B cell (primary cell): ENCODE results near the gene SPRR2A. TPM values are rescaled to one million over a fixed set of nuclear protein-coding genes. Genes with fewer than 3 reads are reported as not detected.

Experiments
- ATAC-seq: fragments of 200-7000 bp; cut with Tn5 transposase; one replicate; pipeline ENCODE4 v1.10.0; 2021; ENCODE audit warnings: low read depth, mild to moderate bottlenecking, moderate number of reproducible peaks, moderate library complexity
- CTCF ChIA-PET: fragments of 350-600 bp; sonication (Branson Sonifier 250); formaldehyde crosslinking; loops from one replicate; lab custom pipeline; 2021; ENCODE audit warnings: antibody characterized with exemption, inconsistent platforms; lab: Charles Lee
- POLR2A ChIA-PET: fragments of 350-600 bp; sonication (Branson Sonifier 250); formaldehyde crosslinking; loops from one replicate; lab custom pipeline; 2021; ENCODE audit warnings: antibody characterized with exemption; lab: Charles Lee
- DNase-seq: peaks from one replicate; pipeline ENCODE4 v3.0.0; 2013
- H2AFZ ChIP-seq: 2 replicates; pipeline ENCODE4 v1.6.1; 2012; ENCODE audit warnings: mild to moderate bottlenecking, low read depth, low read length; ENCODE audit not compliant: insufficient read depth, poor library complexity, severe bottlenecking
- H3K27ac ChIP-seq, 2 donors: 1 replicate in 1 of 2; 2 replicates in 1 of 2; pipeline ENCODE4 v1.5.1; 2012 to 2013; ENCODE audit warnings: low read length in 2 of 2, mild to moderate bottlenecking in 2 of 2, moderate library complexity in 1 of 2
- H3K27me3 ChIP-seq, 4 experiments: fragments of 200-600 bp in 1 of 4; sonication (generic) in 1 of 4; replicated peaks in 1 of 4; 1 replicate in 2 of 4; 2 replicates in 2 of 4; pipeline versions ENCODE4 v1.6.1 to v1.7.0; 2013 to 2016; ENCODE audit warnings: low read length in 3 of 4, mild to moderate bottlenecking in 2 of 4, mixed read lengths in 1 of 4, moderate library complexity in 1 of 4; ENCODE audit not compliant: insufficient read depth in 4 of 4, control insufficient read depth in 3 of 4; ENCODE audit errors: control extremely low read depth in 1 of 4
- H3K36me3 ChIP-seq, 2 experiments: replicated peaks in 1 of 2; 1 replicate in 1 of 2; 2 replicates in 1 of 2; pipeline versions ENCODE4 v1.6.1 to v1.7.1; 2013; ENCODE audit warnings: low read length in 1 of 2; ENCODE audit not compliant: insufficient read depth in 2 of 2, control insufficient read depth in 1 of 2; ENCODE audit errors: control extremely low read depth in 1 of 2, extremely low read depth in 1 of 2
- H3K4me1 ChIP-seq, 2 donors: fragments of 200-600 bp in 1 of 2; sonication (generic) in 1 of 2; 1 replicate in 1 of 2; 2 replicates in 1 of 2; pipeline versions ENCODE4 v1.5.1 to v1.6.1; 2013 to 2017; ENCODE audit warnings: low read length in 2 of 2; ENCODE audit not compliant: control insufficient read depth in 2 of 2, insufficient read depth in 2 of 2
- H3K4me2 ChIP-seq: replicated peaks from 2 replicates; pipeline ENCODE3; 2012; ENCODE audit warnings: mild to moderate bottlenecking, low read depth, low read length; ENCODE audit not compliant: poor library complexity, severe bottlenecking
- H3K4me3 ChIP-seq, 5 experiments: fragments of 200-600 bp in 1 of 5; sonication (generic) in 1 of 5; 1 replicate in 3 of 5; 2 replicates in 2 of 5; pipeline versions ENCODE4 v1.5.1 to v1.7.0; 2011 to 2016; ENCODE audit warnings: low read length in 4 of 5, mild to moderate bottlenecking in 4 of 5, low read depth in 2 of 5, control low read depth in 1 of 5, moderate library complexity in 1 of 5; ENCODE audit not compliant: insufficient read depth in 1 of 5; ENCODE audit errors: control extremely low read depth in 1 of 5, extremely low read depth in 1 of 5
- H3K79me2 ChIP-seq: fragments of 200-600 bp; sonication (generic); one replicate; pipeline ENCODE4 v1.6.0; 2016; ENCODE audit warnings: low read length; ENCODE audit not compliant: control insufficient read depth, insufficient read depth
- H3K9ac ChIP-seq: fragments of 200-600 bp; sonication (generic); 2 replicates; pipeline ENCODE4 v1.6.1; 2017; ENCODE audit warnings: mild to moderate bottlenecking, low read length, moderate library complexity
- H3K9me3 ChIP-seq, 3 donors: one replicate each; pipeline versions ENCODE4 v1.6.1 to v1.7.1; 2013; ENCODE audit warnings: low read length in 2 of 3; ENCODE audit not compliant: control insufficient read depth in 2 of 3, insufficient read depth in 1 of 3; ENCODE audit errors: control extremely low read depth in 1 of 3
- H4K20me1 ChIP-seq: 2 replicates; pipeline ENCODE4 v1.6.0; 2012; ENCODE audit warnings: mild to moderate bottlenecking, low read length; ENCODE audit not compliant: insufficient read depth, control insufficient read depth, poor library complexity, severe bottlenecking
- H3K27ac Mint-ChIP-seq: one replicate; pipeline ENCODE4 v1.8.0; 2021; ENCODE audit warnings: mixed read lengths
- H3K27me3 Mint-ChIP-seq: one replicate; pipeline ENCODE4 v1.8.0; 2021; ENCODE audit warnings: mixed read lengths
- H3K4me1 Mint-ChIP-seq: one replicate; pipeline ENCODE4 v1.8.0; 2021; ENCODE audit warnings: mixed read lengths
- H3K4me3 Mint-ChIP-seq: one replicate; pipeline ENCODE4 v1.8.0; 2021; ENCODE audit warnings: mixed read lengths
- H3K9me3 Mint-ChIP-seq: one replicate; pipeline ENCODE4 v1.8.0; 2022; ENCODE audit warnings: mixed read lengths; ENCODE audit not compliant: insufficient read depth
- EZH2 ChIP-seq: IDR thresholded peaks from 2 replicates; pipeline ENCODE4 v1.6.1; 2012; ENCODE audit warnings: borderline replicate concordance, low read depth, mild to moderate bottlenecking, moderate library complexity, low read length; ENCODE audit not compliant: insufficient read depth, poor library complexity, severe bottlenecking
- WGBS: methylation state at CpG from one replicate; pipeline ENCODE4 v1.1.5; 2013; ENCODE audit warnings: missing lambda C conversion rate; ENCODE audit not compliant: insufficient coverage; 5-methylcytosine and 5-hydroxymethylcytosine counted together
- intact Hi-C: fragments of 100-400 bp; cut with micrococcal nuclease; formaldehyde crosslinking; loops from one replicate; pipeline ENCODE4 v1.10.0; 2022
- polyA plus RNA-seq: library from polyadenylated mRNA; depleted of rRNA; stranded (reverse); fragments of >200 nt; gene quantifications from 2 replicates; pipeline ENCODE4 v1.2.3, GENCODE V29; 2012
- total RNA-seq, 2 donors: library from RNA; stranded (reverse); fragments of 120-200 nt in 1 of 2; gene quantifications; 1 replicate in 1 of 2; 2 replicates in 1 of 2; pipeline versions ENCODE4 v1.2.3 to v1.2.4, GENCODE V29; 2013 to 2022
- TF ChIP-seq, protein P1 (sequence below): fragments of 200-600 bp; IDR thresholded peaks from one replicate; pipeline ENCODE4 v1.8.0; 2022; ENCODE audit warnings: antibody characterized with exemption, mild to moderate bottlenecking

The SPRR2A gene
- total and polyA plus RNA-seq, 2 donors (not counting 1 experiment from before 2014, with no cell fraction given), result not detected

- DNase-seq, result no peak
- TF ChIP-seq, protein P1, sequence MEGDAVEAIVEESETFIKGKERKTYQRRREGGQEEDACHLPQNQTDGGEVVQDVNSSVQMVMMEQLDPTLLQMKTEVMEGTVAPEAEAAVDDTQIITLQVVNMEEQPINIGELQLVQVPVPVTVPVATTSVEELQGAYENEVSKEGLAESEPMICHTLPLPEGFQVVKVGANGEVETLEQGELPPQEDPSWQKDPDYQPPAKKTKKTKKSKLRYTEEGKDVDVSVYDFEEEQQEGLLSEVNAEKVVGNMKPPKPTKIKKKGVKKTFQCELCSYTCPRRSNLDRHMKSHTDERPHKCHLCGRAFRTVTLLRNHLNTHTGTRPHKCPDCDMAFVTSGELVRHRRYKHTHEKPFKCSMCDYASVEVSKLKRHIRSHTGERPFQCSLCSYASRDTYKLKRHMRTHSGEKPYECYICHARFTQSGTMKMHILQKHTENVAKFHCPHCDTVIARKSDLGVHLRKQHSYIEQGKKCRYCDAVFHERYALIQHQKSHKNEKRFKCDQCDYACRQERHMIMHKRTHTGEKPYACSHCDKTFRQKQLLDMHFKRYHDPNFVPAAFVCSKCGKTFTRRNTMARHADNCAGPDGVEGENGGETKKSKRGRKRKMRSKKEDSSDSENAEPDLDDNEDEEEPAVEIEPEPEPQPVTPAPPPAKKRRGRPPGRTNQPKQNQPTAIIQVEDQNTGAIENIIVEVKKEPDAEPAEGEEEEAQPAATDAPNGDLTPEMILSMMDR, result no peak
- TF ChIP-seq EZH2, result no peak
- Histone ChIP-seq H3K4me1 (no peaks in the 10 kb centered on the region), H3K4me3 (no peak overlapping the region), H3K79me2 (no peaks in the 10 kb centered on the region), H4K20me1 (no peaks in the 10 kb centered on the region), H3K9ac (no peak overlapping the region), H2AFZ (no peak overlapping the region), H3K9me3 (peaks cover 0 to 3% (median 1%) of the 10 kb centered on the region in 3 donors), H3K4me2 (no peak overlapping the region), H3K36me3 (no peaks in the 10 kb centered on the region), H3K27me3 (peaks cover 0 to 11% (median 5%) of the 10 kb centered on the region in 4 experiments), H3K27ac (no peak overlapping the region)
- intact Hi-C loops, result no loop called here
- Mint-ChIP-seq H3K4me3 (no peak overlapping the region), H3K4me1 (no peaks in the 10 kb centered on the region), H3K27ac (no peak overlapping the region), H3K27me3 (peaks cover 33% of the 10 kb centered on the region), H3K9me3 (peaks cover 5% of the 10 kb centered on the region)
- ChIA-PET CTCF (no interaction called here), POLR2A (no interaction called here)
- no CpG with 5 or more reads among the region's 1 CpG for WGBS
- no peak for ATAC-seq
Measured at GRCh38 chr1:153028766-153029165, 28.5 kb downstream of the SPRR2A start.

- Mint-ChIP-seq H3K27ac (no peak overlapping the region), H3K9me3 (peaks cover 5% of the 10 kb centered on the region), H3K27me3 (peaks cover 35% of the 10 kb centered on the region), H3K4me3 (no peak overlapping the region), H3K4me1 (peaks cover 5% of the 10 kb centered on the region)
- Histone ChIP-seq H3K9ac (no peak overlapping the region), H3K79me2 (no peaks in the 10 kb centered on the region), H2AFZ (no peak overlapping the region), H3K4me1 (no peaks in the 10 kb centered on the region), H3K27me3 (peaks cover 0 to 4% (median 1%) of the 10 kb centered on the region in 4 experiments), H3K4me3 (no peak overlapping the region), H3K36me3 (no peaks in the 10 kb centered on the region), H3K4me2 (no peak overlapping the region), H3K27ac (no peak overlapping the region), H3K9me3 (peaks cover 0 to 3% (median 1%) of the 10 kb centered on the region in 3 donors), H4K20me1 (no peaks in the 10 kb centered on the region)
- DNase-seq (no peak), ATAC-seq (no peak)
- TF ChIP-seq EZH2, result no peak
- TF ChIP-seq, protein P1, result no peak
- ChIA-PET CTCF (no interaction called here), POLR2A (no interaction called here)
- intact Hi-C loops, result no loop called here
- WGBS, result no CpG with 5 or more reads among the region's 1 CpG
Measured at GRCh38 chr1:153025797-153026196, 31.5 kb downstream of the SPRR2A start.
